Measurements from ENCODE around the gene SLFN14.

GRCh38 chr17:35587074-35587961 lies 26.7 kb upstream of the SLFN14 start, which contains the start of gene AP2B1:
- TF ChIP-seq GATA2 (IDR thresholded peaks at IDR 0.05; ENCODE audit: low read depth, low read length) (peak; percentile 32; the same call in 1 of the 2 replicates), GATA3 (IDR thresholded peaks at IDR 0.05; ENCODE audit: low read depth, low read length) (no peak)

All from SH-SY5Y (cell line).